Hematopoietic multipotent progenitor cell (in vitro differentiated cells): ENCODE data around the gene TMIGD2. TPM values are rescaled to one million over a fixed set of nuclear protein-coding genes. Genes with fewer than 3 reads are reported as not detected.
A peak's percentile ranks its signal among the peaks of the same experiment; 100 is the strongest.

ENCODE experiments used
- DNase-seq, 3 donors: peaks; one replicate each; pipeline ENCODE4 v3.0.0-alpha.2; 2011 to 2015; ENCODE audit warnings: low read depth in 2 of 3, low spot score in 2 of 3
- total RNA-seq: library from RNA; depleted of rRNA; stranded (reverse); fragments of >200 nt; gene quantifications from one replicate; pipeline ENCODE4 v1.2.3, GENCODE V29; 2012

The TMIGD2 gene
- total RNA-seq, 1 donor, result 36.1 TPM

DNA sequence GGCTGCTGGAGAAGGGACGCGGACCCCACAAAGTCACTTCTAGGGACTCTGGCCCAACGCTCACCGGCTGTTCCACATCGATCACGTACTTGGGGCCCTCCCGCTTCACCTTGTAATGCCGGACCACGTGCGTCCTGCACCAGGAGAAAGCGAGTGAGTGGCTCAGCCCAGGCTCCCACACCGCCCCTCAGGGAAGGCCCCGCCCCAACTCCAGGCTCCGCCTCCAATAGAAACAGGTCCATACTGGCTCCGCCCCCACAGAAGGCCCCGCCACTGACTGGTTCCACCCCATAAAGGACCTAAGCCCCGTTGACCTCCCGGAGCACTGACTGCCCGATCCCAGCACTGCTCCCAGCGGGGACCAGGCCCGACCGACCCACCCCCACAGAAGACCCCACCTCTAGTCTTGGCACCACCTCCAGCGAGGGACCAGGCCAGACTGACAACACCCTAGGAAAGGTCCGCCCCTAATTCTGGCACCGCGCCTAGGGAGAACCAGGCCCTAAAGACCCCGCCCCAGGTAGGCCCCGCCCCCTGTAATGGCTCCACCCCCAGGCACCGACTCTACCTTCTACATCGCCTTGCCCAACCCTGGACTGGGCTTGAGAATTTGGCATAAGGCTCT lies 25.2 kb upstream of the TMIGD2 start:
- DNase-seq, result peak in 2 of 3 donors; percentile 67 to 81

DNA sequence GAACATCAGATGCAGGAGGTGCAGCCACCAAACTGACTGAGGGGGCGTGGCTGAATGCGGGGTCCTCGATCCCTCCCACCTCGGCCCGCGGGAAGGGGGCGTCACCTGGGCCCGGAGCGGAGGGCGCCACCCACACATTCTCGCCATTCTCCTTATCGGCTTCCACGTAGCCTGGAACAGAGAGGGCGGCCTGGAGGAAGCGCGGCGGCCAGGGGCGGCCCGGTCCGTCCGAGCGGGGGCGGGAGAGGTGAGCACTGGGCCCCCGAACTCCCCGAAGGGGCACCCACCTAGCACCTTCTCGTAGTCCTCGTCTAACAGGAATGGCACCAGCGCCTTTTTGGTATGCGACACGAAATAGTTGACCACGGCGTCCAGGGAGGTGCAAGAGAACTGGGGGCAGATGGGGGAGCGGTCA lies 24.7 kb upstream of the TMIGD2 start:
- peak in 2 of 3 donors; percentile 35 to 56 for DNase-seq

DNA sequence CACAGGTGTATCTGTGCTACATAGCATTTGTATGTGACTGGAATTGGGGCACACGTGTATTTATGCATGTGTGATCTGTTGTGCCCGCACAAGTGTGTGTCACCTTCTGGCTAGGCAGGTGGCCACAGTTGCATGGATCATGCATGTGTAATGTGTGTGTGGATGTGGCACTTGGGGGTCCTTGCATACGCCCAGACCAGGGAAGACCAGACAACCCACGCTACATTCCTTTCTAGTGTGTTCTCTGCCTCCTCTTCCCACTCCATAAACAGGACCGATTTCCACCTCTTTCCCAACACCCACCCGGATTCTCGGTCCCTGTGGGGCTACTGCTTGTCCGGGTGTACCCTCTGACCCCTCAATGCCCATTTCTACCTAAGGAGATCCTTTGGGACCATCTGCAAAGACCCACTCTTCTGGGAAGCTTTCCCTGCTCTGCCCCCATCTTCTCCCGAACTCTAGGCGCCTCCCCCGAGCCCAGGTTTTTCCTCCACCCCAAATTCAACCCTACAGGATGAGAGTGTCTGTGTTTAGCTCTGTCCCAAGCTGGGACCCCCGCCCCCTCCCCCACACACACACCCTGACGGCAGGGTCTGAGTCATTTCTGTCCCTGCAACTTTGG lies 24.1 kb upstream of the TMIGD2 start:
- no peak for DNase-seq

DNA sequence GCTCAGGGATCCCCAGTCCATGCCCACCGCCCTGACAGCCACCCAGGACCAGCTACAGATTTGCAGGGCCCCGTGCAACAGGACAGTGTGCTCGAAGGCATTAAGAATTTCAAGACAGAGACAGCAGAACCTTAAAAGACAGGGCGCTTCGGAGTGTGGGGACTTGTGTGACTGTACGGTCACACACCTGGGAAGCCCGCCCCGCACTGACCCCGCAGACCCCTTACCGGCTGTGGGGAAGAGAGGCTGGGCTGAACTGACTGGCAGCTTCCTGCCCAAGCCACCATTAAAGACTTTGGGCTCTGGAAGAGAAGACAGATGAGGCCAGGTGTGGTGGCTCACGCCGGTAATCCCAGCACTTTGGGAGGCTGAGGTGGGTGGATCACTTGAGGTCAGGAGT lies 22.0 kb upstream of the TMIGD2 start:
- DNase-seq, result no peak

GRCh38 chr19:4323692-4324091 lies 21.5 kb upstream of the TMIGD2 start:
- DNase-seq, result no peak

- DNase-seq, result no peak
Observed at GRCh38 chr19:4322942-4323665, 20.9 kb upstream of the TMIGD2 start.

- no peak for DNase-seq
Observed at GRCh38 chr19:4320419-4320818, 18.2 kb upstream of the TMIGD2 start.

DNA sequence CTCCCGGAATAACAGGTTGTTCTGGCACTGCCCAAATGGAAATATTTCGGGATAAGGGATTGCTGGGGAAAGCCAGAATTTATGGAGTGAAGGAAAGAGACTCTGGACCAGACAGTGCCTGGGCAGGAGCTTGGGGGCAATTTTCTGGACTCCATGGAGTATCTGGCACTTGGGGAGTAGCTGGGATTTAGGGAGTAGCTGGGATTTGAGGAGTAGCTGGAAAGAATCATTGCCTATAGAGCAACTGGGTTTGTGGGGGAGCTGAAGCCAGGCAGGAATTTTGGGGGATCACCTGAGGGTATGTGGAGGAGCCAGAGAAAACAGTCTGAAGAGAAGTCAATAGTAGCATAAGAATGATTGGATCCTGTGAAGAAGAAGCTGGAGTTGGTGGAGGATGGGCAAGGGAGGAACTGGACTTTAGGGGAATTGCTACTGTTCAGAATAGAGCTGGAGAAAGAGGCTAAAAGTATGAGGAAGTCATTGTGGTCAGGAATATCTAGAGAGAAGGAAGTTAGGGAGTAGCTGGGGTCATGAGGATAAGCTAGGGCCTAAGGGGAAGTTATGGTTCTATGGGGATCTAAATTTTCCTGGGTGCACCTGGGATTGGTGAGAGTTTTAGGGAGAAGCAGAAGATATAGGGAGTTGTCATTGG lies 17.0 kb upstream of the TMIGD2 start:
- no peak for DNase-seq

DNA sequence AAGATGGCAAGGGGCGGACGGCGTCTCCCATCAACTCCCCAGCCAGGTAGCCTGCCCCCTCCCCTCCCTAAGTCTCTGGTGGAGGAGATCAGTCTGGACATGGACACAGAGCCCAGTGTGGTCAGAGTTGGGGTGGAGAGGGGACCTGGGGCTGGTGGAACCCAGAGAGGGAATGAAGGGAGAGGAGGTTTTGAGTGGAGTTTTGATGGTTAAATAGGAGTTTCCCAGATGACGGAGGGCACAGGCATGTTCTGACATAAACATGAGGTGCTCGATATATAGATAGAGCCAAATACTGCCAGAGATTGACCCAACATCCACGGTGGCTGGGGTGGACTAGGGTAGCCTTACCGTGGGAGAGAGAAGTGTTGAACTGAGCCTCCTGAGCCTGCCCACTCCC lies 16.3 kb upstream of the TMIGD2 start:
- no peak for DNase-seq

DNA sequence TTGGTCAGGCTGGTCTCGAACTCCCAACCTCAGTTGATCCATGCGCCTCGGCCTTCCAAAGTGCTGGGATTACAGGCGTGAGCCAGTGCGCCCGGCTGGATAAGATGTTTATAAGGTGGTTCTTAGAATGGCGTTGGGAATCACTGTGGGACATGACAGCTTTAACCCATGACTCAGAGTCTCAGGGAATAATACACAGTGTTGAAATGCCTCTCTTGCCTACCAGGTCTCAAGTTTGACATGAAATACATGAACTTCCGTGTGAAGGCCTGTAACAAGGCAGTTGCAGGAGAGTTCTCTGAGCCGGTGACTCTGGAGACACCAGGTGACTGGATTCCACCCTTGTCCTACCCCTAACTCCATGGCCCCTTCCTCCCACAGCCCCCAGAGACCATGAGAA lies 14.8 kb upstream of the TMIGD2 start:
- DNase-seq, result no peak

GRCh38 chr19:4313847-4314490 lies 11.8 kb upstream of the TMIGD2 start:
- DNase-seq, result no peak

DNA sequence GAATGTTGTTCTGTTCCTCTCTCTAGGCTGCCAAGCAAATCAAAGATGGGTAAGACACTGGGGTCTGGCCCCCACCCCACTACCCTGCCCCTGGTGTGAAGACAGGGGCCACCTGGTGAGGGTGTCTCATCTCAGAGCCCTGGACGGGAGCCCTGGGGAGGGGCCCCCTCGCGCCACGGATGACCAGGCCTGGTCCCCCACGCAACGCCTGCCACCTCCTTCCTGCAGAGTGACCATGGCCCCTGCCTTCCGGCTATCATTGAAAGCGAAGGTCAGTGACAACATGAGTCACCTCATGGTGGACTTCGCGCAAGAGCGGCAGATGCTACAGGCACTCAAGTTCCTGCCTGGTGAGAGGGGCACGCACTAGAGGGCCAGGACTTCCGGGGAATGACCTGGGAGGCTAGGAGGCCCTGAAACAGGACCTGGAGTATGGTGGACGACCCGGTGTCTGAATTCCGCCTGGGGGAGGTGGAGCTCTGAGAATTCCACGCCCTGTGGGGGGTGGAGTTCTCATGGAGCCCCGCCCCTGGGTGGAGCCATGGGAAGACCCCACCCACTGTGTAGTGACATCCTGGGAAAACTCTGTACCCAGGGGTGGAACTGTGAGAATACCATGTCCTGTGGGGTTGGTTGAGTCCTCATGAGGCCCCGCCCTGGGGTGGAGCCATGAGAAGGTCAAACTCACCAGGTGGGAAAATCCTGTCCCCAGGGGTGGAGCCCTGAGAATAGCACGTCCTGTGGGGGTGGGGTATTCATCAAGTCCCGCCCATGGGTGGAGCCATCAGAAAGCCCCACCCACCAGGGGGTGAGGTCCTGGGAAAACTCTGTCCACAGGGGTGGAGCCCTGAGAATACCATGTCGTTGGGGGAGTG lies 8.3 kb upstream of the TMIGD2 start:
- DNase-seq, result no peak

DNA sequence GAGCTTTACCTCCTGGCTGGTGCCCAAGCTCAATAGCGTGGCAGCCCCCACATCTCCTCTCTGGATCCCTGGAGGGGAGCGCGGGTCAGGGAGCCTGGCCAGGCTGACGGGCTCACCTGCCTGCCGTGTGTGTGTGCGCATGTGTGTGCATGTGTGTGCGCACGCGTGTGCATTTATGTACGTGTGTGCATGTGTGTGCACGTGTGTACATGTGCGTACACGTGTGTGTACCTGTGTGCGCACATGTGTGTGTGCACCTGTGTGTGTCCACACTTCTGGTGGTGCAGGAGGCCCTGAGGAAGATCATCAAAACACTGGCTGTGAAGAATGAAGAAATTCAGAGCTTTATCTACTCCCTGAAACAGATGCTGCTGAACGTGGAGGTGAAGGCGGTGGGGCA lies 3.5 kb upstream of the TMIGD2 start:
- DNase-seq, result no peak

DNA sequence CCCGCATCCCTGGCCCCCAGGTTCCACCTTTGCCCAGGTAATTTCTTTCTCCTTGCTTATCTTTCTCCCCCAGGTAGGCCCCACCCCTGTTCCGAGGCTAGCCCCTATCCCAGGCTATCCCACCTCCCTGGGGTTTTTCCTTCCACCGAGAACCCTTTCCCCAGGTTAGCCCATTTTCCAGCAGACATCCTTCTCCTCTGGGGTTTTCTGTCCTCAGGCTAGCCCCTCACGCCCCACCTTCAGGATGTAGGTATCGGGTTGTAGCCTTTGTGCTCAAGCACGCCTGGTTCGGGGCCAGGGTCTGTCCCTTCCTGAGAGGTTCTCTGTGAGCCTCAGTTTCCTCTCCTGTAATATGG lies 3.0 kb upstream of the TMIGD2 start:
- no peak for DNase-seq

GRCh38 chr19:4304538-4305256 lies 2.5 kb upstream of the TMIGD2 start, which contains the start of gene FSD1:
Gene FSD1 (plus strand): TSS chr19:4304598. CDS start chr19:4304747, 149 bp downstream.
- DNase-seq, result peak in 2 of 3 donors; percentile 46 to 73

GRCh38 chr19:4303819-4304537 lies 1.8 kb upstream of the TMIGD2 start:
- no peak for DNase-seq

- DNase-seq, result peak in 1 of 3 donors; percentile 19
Observed at GRCh38 chr19:4301590-4302242, 473 bp downstream of the TMIGD2 start.

- no peak for DNase-seq
Observed at GRCh38 chr19:4300589-4300988, 1.6 kb downstream of the TMIGD2 start.
